HL-60 (cell line): ENCODE data around the gene S100A6.

ENCODE experiments used
- CTCF ChIP-seq: IDR thresholded peaks from one replicate; pipeline ENCODE4 v1.5.1; 2011; ENCODE audit warnings: low read length, control low read depth, inconsistent platforms; ENCODE audit not compliant: insufficient read depth
- POLR2AphosphoS5 ChIP-seq: IDR thresholded peaks from 2 replicates; pipeline ENCODE4 v1.6.1; 2012; ENCODE audit warnings: low read depth

DNA sequence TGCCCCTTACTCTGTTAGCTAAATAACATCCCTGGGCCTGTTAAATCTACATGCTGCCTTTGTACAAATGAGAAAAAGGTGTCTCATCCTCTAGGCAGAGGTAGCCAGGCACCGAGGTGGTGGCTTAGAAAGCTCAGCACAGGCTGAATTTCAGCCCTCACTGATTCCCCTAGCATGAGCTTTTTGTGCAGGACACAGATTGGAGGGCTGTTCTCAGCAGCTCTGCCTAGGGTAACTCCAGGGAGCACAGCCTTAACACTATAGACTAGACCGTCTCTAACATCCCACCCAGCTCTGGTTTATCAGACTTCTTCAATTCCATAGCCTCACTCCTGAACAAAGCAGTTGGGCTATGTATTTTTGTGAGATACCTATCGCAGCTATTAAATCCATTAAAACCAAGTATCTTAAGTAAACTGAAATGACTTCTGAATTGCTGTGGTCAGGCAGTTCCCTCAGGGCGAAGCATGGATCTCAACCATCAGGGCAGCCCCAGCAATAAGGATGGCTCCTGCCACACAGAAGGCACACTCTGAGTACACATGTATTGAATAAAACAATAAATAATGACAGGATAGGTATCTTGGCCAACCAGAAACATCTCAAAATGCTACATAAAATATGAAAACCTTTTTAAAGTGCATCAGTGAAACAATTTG is 14.8 kb downstream of the S100A6 start:
- TF ChIP-seq CTCF (no peak), POLR2AphosphoS5 (no peak)
